Hepatocyte (in vitro differentiated cells): ENCODE results near the gene COQ10A.

Source experiments
- EZH2 ChIP-seq: fragments of 200-600 bp; sonication (generic); IDR thresholded peaks from 2 replicates; pipeline ENCODE4 v1.6.1; 2016; ENCODE audit warnings: antibody characterized with exemption, mild to moderate bottlenecking, borderline replicate concordance
- EZH2phosphoT487 ChIP-seq: fragments of 200-600 bp; sonication (generic); IDR thresholded peaks from one replicate; pipeline ENCODE4 v1.6.1; 2018; ENCODE audit warnings: antibody characterized with exemption, mild to moderate bottlenecking, low read depth, moderate library complexity; ENCODE audit not compliant: unreplicated experiment, severe bottlenecking
- TF ChIP-seq, protein P1 (sequence below): fragments of 200-600 bp; sonication (generic); IDR thresholded peaks from 2 replicates; pipeline ENCODE4 v1.5.1; 2016; ENCODE audit warnings: antibody characterized with exemption, mild to moderate bottlenecking; ENCODE audit not compliant: poor library complexity

DNA sequence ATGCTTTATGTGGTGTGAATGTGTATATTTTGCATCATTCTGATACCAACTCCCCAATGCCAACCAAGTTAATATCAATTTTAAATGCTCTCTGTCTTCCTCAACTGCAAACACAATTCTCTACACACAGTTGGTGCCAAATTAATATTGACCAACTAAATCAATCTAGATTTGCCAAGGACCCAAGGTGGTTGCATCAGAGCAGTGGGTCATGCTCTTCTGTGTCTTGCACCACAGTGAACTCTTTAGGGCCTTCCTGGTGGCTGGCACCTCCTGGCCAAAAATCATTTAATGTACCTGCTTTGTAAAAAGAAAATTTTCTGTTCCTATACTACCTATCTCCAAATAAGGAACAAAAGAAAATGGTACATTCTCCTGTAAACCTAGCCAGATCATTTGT, 14.1 kb downstream of the COQ10A start:
- TF ChIP-seq, protein P1, sequence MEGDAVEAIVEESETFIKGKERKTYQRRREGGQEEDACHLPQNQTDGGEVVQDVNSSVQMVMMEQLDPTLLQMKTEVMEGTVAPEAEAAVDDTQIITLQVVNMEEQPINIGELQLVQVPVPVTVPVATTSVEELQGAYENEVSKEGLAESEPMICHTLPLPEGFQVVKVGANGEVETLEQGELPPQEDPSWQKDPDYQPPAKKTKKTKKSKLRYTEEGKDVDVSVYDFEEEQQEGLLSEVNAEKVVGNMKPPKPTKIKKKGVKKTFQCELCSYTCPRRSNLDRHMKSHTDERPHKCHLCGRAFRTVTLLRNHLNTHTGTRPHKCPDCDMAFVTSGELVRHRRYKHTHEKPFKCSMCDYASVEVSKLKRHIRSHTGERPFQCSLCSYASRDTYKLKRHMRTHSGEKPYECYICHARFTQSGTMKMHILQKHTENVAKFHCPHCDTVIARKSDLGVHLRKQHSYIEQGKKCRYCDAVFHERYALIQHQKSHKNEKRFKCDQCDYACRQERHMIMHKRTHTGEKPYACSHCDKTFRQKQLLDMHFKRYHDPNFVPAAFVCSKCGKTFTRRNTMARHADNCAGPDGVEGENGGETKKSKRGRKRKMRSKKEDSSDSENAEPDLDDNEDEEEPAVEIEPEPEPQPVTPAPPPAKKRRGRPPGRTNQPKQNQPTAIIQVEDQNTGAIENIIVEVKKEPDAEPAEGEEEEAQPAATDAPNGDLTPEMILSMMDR = no peak
- TF ChIP-seq EZH2phosphoT487 (no peak), EZH2 (no peak)
